ENCODE data around the gene HOATZ.

HOATZ gene

DNA sequence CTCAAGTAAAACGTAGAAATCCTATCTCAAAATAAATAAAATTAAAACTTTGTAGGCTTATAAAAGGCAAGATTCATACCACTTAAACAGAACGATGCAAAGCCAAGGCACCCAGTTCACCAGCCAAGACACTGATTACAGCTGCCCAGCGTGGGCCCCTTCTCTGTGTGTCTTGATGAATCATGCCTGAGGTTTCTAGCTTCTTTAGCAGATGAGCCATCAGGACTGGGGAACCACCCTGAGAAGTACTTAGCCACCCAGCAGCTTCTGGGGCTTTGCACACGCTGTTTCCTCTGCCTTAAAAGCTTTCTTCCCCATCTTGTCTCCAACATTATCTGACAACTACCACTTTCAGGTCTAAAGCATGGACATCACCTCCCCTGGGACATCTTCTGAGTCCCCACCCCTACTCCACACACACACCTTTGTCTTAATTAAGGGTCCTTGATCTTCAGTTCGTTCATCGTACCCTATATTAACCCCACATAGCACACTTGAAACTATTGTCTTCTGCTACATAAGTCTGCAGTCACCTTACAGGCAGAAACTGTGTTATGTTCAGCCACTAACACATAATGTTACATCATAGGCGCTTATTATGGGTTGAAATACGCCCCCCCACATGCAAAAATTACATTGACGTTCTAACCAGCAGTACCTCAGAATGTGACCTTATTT, 17.2 kb downstream of the HOATZ start:
- DNase-seq (ENCODE audit: extremely low spot score) = no peak
- TF ChIP-seq ELF4 (IDR thresholded peaks at IDR 0.05) = no peak
- TF ChIP-seq ZNF384 (IDR thresholded peaks at IDR 0.05) = no peak
- no peak for TF ChIP-seq TARDBP (IDR thresholded peaks at IDR 0.05)
- TF ChIP-seq SP1 (IDR thresholded peaks at IDR 0.05) = no peak
- TF ChIP-seq FOXM1 (IDR thresholded peaks at IDR 0.05; ENCODE audit: borderline replicate concordance) = no peak
- TF ChIP-seq FOXK2 (IDR thresholded peaks at IDR 0.05) = no peak
- TF ChIP-seq LEF1 (IDR thresholded peaks at IDR 0.05; ENCODE audit: borderline replicate concordance) = no peak
- TF ChIP-seq HDGF (IDR thresholded peaks at IDR 0.05; ENCODE audit: borderline replicate concordance) = no peak
- ChIA-PET CTCF (no interaction called here), POLR2A (interaction anchor here (0.6 kb wide), 1 partner anchor 9 kb away, joined by 3 read pairs; no protein-coding TSS in a partner anchor)

DNA sequence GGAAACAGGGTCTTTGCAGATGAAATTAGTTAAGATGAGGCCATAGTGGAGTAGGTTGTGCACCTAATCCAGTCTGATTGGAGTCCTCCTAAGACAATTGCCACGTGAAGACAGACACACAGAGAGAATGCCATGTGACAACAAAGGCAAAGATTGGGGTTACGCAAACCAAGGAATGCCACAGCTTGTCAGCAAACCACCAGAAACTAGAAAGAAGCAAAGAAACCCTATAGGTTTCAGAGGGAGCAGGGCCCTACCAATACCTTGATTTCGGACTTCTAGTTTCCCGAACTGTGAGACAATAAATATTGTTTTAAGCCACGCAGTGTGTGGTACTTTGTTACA, 17.8 kb downstream of the HOATZ start:
- CTCF ChIA-PET = no interaction called here
- POLR2A ChIA-PET = no interaction called here
- no peak for TF ChIP-seq ARNT (IDR thresholded peaks at IDR 0.05)
- TF ChIP-seq SP1 (IDR thresholded peaks at IDR 0.05) = no peak
- no peak for TF ChIP-seq FOXA1 (IDR thresholded peaks at IDR 0.05)
- no peak for TF ChIP-seq BHLHE40 (IDR thresholded peaks at IDR 0.05; ENCODE audit: borderline replicate concordance)
- no peak for TF ChIP-seq FOXK2 (IDR thresholded peaks at IDR 0.05)
- TF ChIP-seq ZNF384 (IDR thresholded peaks at IDR 0.05) = no peak
- no peak for TF ChIP-seq NFRKB (IDR thresholded peaks at IDR 0.05)
- TF ChIP-seq FOXM1 (IDR thresholded peaks at IDR 0.05; ENCODE audit: borderline replicate concordance) = no peak
- TF ChIP-seq ELF4 (IDR thresholded peaks at IDR 0.05) = no peak
- DNase-seq (ENCODE audit: extremely low spot score) = no peak

DNA sequence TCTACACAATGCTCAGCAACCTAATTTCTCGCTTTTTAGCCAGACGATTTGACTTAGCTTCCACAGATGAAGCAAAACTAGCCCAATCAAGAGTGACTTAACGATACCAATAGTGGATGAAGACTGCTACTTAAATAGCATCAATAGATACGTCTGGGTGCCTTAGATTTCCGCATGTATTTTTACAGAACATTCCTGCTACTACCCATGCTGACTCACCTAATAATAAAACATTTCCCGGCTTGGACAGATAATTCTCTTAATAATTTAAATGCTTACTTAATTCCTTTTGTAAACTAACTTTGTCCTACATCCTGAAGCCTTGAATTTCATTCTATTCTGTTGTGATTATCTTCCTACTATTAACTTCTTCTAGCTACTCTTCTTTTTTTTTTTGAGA, 20.7 kb downstream of the HOATZ start:
- TF ChIP-seq TARDBP (IDR thresholded peaks at IDR 0.05) = no peak
- no peak for TF ChIP-seq FOXK2 (IDR thresholded peaks at IDR 0.05)
- no peak for TF ChIP-seq BHLHE40 (IDR thresholded peaks at IDR 0.05; ENCODE audit: borderline replicate concordance)
- no peak for TF ChIP-seq LEF1 (IDR thresholded peaks at IDR 0.05; ENCODE audit: borderline replicate concordance)
- no peak for TF ChIP-seq CTBP1 (IDR thresholded peaks at IDR 0.05; ENCODE audit: borderline replicate concordance)
- TF ChIP-seq FOXA1 (IDR thresholded peaks at IDR 0.05) = no peak
- TF ChIP-seq NFRKB (IDR thresholded peaks at IDR 0.05) = no peak
- TF ChIP-seq FOXM1 (IDR thresholded peaks at IDR 0.05; ENCODE audit: borderline replicate concordance) = no peak
- TF ChIP-seq ELF4 (IDR thresholded peaks at IDR 0.05) = no peak
- no peak for TF ChIP-seq L3MBTL2 (conservative IDR thresholded peaks at IDR 0.05)
- no peak for TF ChIP-seq HDGF (IDR thresholded peaks at IDR 0.05; ENCODE audit: borderline replicate concordance)
- no peak for TF ChIP-seq ZNF384 (IDR thresholded peaks at IDR 0.05)
- no peak for TF ChIP-seq SUZ12 (IDR thresholded peaks at IDR 0.05)
- TF ChIP-seq ARNT (IDR thresholded peaks at IDR 0.05) = no peak
- TF ChIP-seq, protein P1, sequence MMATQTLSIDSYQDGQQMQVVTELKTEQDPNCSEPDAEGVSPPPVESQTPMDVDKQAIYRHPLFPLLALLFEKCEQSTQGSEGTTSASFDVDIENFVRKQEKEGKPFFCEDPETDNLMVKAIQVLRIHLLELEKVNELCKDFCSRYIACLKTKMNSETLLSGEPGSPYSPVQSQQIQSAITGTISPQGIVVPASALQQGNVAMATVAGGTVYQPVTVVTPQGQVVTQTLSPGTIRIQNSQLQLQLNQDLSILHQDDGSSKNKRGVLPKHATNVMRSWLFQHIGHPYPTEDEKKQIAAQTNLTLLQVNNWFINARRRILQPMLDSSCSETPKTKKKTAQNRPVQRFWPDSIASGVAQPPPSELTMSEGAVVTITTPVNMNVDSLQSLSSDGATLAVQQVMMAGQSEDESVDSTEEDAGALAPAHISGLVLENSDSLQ (IDR thresholded peaks at IDR 0.05) = no peak
- ChIA-PET CTCF (no interaction called here), POLR2A (no interaction called here)
- no peak for DNase-seq (ENCODE audit: extremely low spot score)

DNA sequence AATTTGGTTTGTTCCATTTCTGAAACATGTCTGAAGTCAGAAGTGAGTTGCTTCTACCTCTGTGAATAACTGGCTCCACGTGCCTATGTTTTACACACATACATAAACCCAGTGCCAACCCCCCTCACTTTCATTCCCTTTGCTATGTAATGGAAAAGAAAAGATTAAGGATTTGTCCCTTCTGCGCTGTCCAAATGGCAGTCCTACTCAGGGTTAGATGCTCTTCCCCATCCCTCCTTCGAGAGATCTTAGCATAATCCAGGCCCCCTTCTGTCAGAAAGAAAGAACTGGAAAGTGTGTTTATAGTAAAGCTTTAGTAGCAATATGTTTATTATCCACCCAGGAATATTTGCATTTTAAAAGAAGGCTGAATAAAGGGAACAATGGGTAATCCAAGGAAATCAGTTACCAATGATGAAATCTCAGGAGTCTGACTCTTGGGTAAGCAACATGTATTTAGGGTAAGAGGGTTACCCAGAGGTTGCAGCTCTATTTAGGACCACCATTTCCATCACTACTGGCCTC, 22.8 kb downstream of the HOATZ start:
- no peak for DNase-seq (ENCODE audit: extremely low spot score)
- ChIA-PET CTCF (interaction anchor here (0.6 kb wide), 1 partner anchor 76 kb away, joined by 3 read pairs; no protein-coding TSS in a partner anchor), POLR2A (no interaction called here)
- no peak for TF ChIP-seq CTBP1 (IDR thresholded peaks at IDR 0.05; ENCODE audit: borderline replicate concordance)
- no peak for TF ChIP-seq NFRKB (IDR thresholded peaks at IDR 0.05)
- TF ChIP-seq, protein P1 (IDR thresholded peaks at IDR 0.05) = no peak
- no peak for TF ChIP-seq SP1 (IDR thresholded peaks at IDR 0.05)
- TF ChIP-seq HDGF (IDR thresholded peaks at IDR 0.05; ENCODE audit: borderline replicate concordance) = no peak
- TF ChIP-seq LEF1 (IDR thresholded peaks at IDR 0.05; ENCODE audit: borderline replicate concordance) = no peak
- no peak for TF ChIP-seq FOXM1 (IDR thresholded peaks at IDR 0.05; ENCODE audit: borderline replicate concordance)
- no peak for TF ChIP-seq FOXK2 (IDR thresholded peaks at IDR 0.05)
- TF ChIP-seq BHLHE40 (IDR thresholded peaks at IDR 0.05; ENCODE audit: borderline replicate concordance) = no peak
- TF ChIP-seq ZNF384 (IDR thresholded peaks at IDR 0.05) = no peak

DNA sequence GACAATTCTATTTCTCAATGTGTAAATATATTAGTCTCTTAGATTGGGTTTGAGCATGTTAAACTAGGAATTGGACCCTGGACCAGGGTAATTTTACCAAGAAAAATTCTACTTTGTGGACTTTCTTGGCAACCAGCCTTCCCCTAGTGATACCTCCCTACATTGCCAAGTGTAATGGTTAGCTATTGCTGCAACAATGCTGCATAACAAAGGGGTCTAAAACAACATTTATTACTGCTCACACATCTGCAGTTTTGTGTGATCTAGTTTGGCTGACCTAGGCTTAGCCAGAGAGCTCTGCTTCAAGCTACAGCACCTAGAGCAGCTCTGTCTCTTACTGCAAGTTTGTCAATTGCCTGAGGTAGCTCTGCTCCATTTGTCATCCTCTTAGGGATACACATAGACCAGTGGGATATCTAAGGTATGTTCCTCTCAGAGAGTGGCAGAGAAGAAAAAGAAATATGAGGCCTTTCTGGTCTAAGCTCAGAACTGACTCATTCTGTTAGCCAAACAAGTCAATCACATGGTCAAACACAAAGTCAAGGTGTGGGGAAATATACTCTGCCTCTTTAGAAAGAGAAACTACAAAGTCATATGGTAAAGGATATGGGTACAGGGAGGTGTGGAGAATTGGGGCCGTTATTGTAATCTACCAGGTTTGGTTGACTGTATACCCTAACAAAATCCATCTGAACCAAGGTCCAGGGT, 24.0 kb downstream of the HOATZ start:
- DNase-seq (ENCODE audit: extremely low spot score) = no peak
- no peak for TF ChIP-seq SUZ12 (IDR thresholded peaks at IDR 0.05)
- no peak for TF ChIP-seq NFRKB (IDR thresholded peaks at IDR 0.05)
- TF ChIP-seq SP1 (IDR thresholded peaks at IDR 0.05) = no peak
- TF ChIP-seq FOXM1 (IDR thresholded peaks at IDR 0.05; ENCODE audit: borderline replicate concordance) = no peak
- POLR2A ChIA-PET = no interaction called here
- CTCF ChIA-PET = interaction anchor here (1.0 kb wide), 1 partner anchor 66 kb away, joined by 3 read pairs; no protein-coding TSS in a partner anchor

DNA sequence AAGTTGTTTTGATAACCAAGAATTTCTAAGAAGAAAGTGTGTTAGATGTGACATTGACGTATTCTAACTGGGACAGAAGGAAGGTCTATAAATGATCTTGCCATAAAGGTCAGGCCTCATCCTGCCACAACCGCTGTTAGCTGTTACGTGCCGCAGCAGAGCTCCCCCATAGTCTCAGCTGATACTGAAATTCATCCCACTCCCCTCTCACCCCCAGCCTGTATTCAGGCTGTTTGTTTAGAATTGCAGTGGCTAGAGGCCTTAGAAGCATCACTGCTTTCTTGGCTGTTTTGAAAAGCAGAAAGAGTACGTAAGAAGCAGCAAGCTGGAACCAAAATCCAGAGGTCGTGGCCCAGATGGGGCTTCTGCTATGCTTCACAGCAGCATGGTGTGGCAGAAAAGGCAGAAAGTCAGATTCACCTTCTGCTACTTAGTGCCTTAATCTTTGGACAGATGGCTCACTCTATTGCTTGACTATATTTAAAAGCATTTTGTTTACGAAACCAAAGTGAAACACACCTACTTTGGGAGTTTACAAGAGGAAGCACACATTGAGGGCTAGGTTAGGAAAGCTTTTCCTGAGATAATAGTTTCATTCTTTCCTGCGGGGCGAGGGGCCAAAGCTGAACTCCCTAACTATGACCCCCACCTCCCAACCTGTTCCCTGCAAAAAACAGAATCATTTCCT, 25.0 kb downstream of the HOATZ start:
- CTCF ChIA-PET = no interaction called here
- TF ChIP-seq HDGF (IDR thresholded peaks at IDR 0.05; ENCODE audit: borderline replicate concordance) (no peak), ELF4 (IDR thresholded peaks at IDR 0.05) (no peak), FOXA1 (IDR thresholded peaks at IDR 0.05) (no peak), FOXM1 (IDR thresholded peaks at IDR 0.05; ENCODE audit: borderline replicate concordance) (no peak), LEF1 (IDR thresholded peaks at IDR 0.05; ENCODE audit: borderline replicate concordance) (no peak), BHLHE40 (IDR thresholded peaks at IDR 0.05; ENCODE audit: borderline replicate concordance) (no peak)
- DNase-seq (ENCODE audit: extremely low spot score) = no peak
- POLR2A ChIA-PET = interaction anchor here (1.0 to 1.2 kb wide), 3 partner anchors 13 to 63 kb away, joined by 3 to 4 read pairs (median 3); partner anchors contain the start of gene SIK2

Data from HEK293T (cell line).